AG09309 (cell line): ENCODE measurements around the gene RPUSD1.

Experiments
- DNase-seq: peaks from one replicate; pipeline ENCODE4 v3.0.0-alpha.2; 2010; ENCODE audit warnings: low read depth
- H3K4me3 ChIP-seq: 2 replicates; pipeline ENCODE4 v1.5.1; 2011; ENCODE audit warnings: mild to moderate bottlenecking, low read depth, low read length, moderate library complexity; ENCODE audit not compliant: control insufficient read depth
- CTCF ChIP-seq: IDR thresholded peaks from 2 replicates; pipeline ENCODE4 v1.5.1; 2011; ENCODE audit warnings: mild to moderate bottlenecking, low read depth, low read length, inconsistent platforms; ENCODE audit not compliant: insufficient read depth, control insufficient read depth; ENCODE audit errors: missing control alignments

RPUSD1 gene

GRCh38 chr16:766008-766819 lies 22.0 kb downstream of the RPUSD1 start:
- H3K4me3 ChIP-seq, result no peak overlapping the region
- DNase-seq, result no peak
- no peak for TF ChIP-seq CTCF

- DNase-seq, result no peak
- no peak overlapping the region for H3K4me3 ChIP-seq
- no peak for TF ChIP-seq CTCF
Measured at GRCh38 chr16:765488-765865, 22.7 kb downstream of the RPUSD1 start.

GRCh38 chr16:764848-765487 lies 23.2 kb downstream of the RPUSD1 start:
- no peak for DNase-seq

GRCh38 chr16:764184-764750 lies 23.9 kb downstream of the RPUSD1 start:
- H3K4me3 ChIP-seq, result no peak overlapping the region
- no peak for TF ChIP-seq CTCF
- DNase-seq, result no peak

More at GRCh38 chr16:764848-765487, 23.2 kb downstream of the RPUSD1 start:
- TF ChIP-seq CTCF, result no peak
- no peak overlapping the region for H3K4me3 ChIP-seq

GRCh38 chr16:763369-764183 lies 24.6 kb downstream of the RPUSD1 start:
- H3K4me3 ChIP-seq, result no peak overlapping the region
- no peak for TF ChIP-seq CTCF
- DNase-seq, result no peak

GRCh38 chr16:762595-763268 lies 25.4 kb downstream of the RPUSD1 start:
- DNase-seq, result no peak
- no peak overlapping the region for H3K4me3 ChIP-seq
- no peak for TF ChIP-seq CTCF
